DMS153 (cell line): ENCODE results near the gene SPATA1.

Experiments used
- DNase-seq: peaks from one replicate; lab custom pipeline; 2025; lab: John Stamatoyannopoulos, UW

SPATA1 gene

GRCh38 chr1:84509029-84509428 is 2.8 kb downstream of the SPATA1 start:
- DNase-seq: no peak

- no peak for DNase-seq
Observed at GRCh38 chr1:84510165-84510564, 4.0 kb downstream of the SPATA1 start.

- no peak for DNase-seq
Observed at GRCh38 chr1:84510668-84511067, 4.5 kb downstream of the SPATA1 start.

- DNase-seq: no peak
Observed at GRCh38 chr1:84524590-84524989, 18.4 kb downstream of the SPATA1 start.

- DNase-seq: no peak
Observed at GRCh38 chr1:84525779-84526178, 19.6 kb downstream of the SPATA1 start.

GRCh38 chr1:84538599-84538998 is 32.4 kb downstream of the SPATA1 start:
- DNase-seq: no peak

- DNase-seq: no peak
Observed at GRCh38 chr1:84539972-84540371, 33.8 kb downstream of the SPATA1 start.

- DNase-seq: no peak
Observed at GRCh38 chr1:84540759-84541158, 34.6 kb downstream of the SPATA1 start.

GRCh38 chr1:84541679-84542078 is 35.5 kb downstream of the SPATA1 start:
- DNase-seq: no peak

- DNase-seq: no peak
Observed at GRCh38 chr1:84550826-84551225, 44.6 kb downstream of the SPATA1 start.

GRCh38 chr1:84569216-84569615 is 63.0 kb downstream of the SPATA1 start:
- no peak for DNase-seq

- DNase-seq: no peak
Observed at GRCh38 chr1:84570436-84571149, 64.4 kb downstream of the SPATA1 start.

GRCh38 chr1:84571150-84571535 is 65.0 kb downstream of the SPATA1 start:
- DNase-seq: no peak

- DNase-seq: no peak
Observed at GRCh38 chr1:84573481-84573966, 67.3 kb downstream of the SPATA1 start.

- DNase-seq: peak; percentile 62
Observed at GRCh38 chr1:84573967-84574842, 68.0 kb downstream of the SPATA1 start, which contains the start of gene CTBS. Gene CTBS, minus strand, starts transcription at chr1:84574440. Its CDS starts 25 bp downstream, at chr1:84574415.

GRCh38 chr1:84574936-84575335 is 68.8 kb downstream of the SPATA1 start:
- no peak for DNase-seq

- no peak for DNase-seq
Observed at GRCh38 chr1:84581648-84582047, 75.5 kb downstream of the SPATA1 start.

- DNase-seq: no peak
Observed at GRCh38 chr1:84582802-84583587, 76.8 kb downstream of the SPATA1 start.

GRCh38 chr1:84583648-84584047 is 77.5 kb downstream of the SPATA1 start:
- no peak for DNase-seq

GRCh38 chr1:84584126-84584525 is 77.9 kb downstream of the SPATA1 start:
- DNase-seq: no peak

GRCh38 chr1:84585803-84586202 is 79.6 kb downstream of the SPATA1 start:
- DNase-seq: no peak

- no peak for DNase-seq
Observed at GRCh38 chr1:84587099-84587498, 80.9 kb downstream of the SPATA1 start.
